T-helper 1 cell (primary cell): Measurements from ENCODE around the gene PLA2G4D.

Experiments used
- DNase-seq, 5 donors: peaks; one replicate each; pipeline ENCODE4 v3.0.0-alpha.2; 2012 to 2020

PLA2G4D gene

GRCh38 chr15:42089942-42090341 is 4.4 kb downstream of the PLA2G4D start:
- no peak for DNase-seq

- no peak for DNase-seq
Measured at GRCh38 chr15:42088801-42089640, 5.3 kb downstream of the PLA2G4D start.

DNA sequence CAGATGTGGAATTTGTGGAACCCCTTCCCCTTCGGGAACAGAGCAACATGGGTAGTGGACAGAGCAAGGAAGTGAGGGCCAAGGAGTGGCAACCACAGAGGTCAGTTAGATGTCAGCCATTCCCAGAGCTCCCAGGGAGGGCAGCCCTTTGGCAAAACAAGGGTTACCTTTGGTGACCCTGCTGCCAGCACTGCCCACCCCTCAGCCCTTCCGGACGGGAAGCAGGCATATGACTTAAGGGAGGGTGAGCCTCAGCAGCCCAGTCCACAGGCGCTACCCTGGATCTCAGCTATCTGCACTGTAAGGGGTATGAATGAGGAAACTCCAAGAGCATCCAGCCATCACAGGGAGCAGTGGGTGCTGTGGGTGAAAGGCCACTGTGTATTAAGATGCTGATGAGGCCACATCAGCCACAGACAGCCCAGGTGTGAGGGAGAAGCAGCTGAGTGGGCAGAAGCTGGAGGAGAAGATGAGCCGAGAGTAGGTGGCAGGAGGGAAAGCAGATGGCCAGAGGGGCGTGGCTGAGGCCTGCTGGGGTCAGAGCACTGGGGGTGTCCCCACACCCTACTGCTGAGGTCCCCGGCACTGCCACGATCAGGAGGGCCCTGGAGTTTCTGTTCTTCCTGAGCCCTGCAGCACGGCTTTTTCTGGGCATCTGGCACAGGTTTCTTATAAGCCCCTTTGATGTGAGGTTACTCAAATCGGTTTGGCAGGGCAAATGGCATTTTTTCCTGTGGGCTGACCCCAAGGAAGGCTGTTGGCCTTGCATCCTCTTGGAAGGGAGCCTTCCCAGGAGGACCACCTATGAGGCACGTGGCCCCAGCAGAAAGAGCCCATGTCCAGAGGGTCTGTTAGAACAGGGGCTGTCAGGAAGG is 6.2 kb downstream of the PLA2G4D start:
- no peak for DNase-seq

DNA sequence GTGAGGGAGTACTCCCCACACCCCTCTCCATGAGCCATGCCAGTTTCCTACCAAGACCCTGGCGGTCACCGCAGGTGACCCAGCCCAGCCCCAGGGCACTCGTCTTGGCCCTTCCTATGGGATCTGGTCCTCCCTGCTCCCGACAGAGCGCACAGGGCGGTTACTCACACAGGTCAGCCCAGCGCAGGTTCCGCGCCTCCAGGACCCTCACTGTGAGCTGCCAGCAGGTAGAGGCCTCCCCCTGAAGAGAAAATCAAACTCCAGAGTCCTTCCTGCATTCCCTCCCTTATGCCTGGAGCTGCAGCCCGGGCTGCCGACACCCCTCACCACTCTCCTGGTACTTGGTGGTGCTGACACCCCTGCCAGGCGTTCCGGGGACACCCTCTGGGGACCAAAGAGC is 6.9 kb downstream of the PLA2G4D start:
- DNase-seq = no peak

- DNase-seq = no peak
Measured at GRCh38 chr15:42085721-42086120, 8.6 kb downstream of the PLA2G4D start.

GRCh38 chr15:42085236-42085605 is 9.1 kb downstream of the PLA2G4D start:
- DNase-seq = no peak

DNA sequence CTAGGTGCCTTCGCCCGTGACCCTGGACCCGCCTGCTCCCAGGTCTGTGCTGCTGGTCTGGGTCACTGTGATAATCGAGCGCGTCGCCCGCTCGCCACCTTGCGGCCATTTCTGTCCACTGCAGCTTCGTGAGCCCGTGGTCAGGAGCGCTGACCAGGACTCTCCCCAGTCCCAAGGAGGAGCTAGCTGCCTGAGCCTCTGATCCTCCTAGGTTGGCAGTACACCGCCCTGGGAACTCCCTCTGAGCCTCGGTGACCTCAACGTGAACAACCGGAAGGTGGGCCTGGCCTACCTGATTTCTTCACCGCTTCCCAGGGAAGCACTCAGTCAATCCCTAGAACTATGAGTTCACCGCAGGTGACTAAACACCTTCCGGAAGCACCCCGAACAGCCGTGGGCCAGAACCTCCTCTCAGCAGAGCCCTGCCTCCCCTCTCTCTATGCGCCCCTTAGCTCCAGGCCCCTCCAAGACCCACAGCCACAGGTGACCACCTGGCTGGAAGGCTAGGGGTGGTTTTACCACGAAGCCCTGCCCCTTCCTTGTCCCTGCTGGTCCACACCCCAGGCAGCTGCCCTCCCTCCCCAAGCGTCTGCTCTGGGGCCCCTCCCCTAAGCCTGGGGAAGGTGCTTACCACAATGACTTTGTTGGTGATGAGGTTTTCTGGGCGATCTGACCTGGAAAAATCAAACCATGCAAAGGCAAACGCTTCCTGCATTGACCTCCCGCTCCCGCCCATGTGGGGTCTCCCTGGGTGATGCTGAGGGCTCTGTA is 9.7 kb downstream of the PLA2G4D start:
- peak in 3 of 5 donors; percentile 23 to 38 (median 36) for DNase-seq

DNA sequence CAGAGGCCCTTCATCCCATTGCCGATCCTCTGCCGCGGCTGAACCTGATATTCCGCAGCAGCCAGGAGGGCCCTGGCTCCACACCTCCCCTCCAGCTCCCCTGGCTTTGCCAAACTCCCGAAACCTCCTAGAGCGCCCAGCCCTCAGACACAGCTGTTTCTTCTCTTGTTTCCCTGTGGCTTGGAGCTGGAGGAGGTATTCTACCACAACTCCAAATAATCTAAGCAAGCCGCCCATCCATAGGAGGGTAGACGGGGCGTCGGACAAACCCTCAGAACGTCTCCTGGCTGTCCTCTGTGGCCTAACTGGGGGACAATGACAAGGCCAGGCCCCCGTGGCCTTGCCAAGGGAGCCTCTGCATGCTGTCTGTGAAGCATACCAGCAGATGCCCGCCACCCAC is 10.4 kb downstream of the PLA2G4D start:
- DNase-seq = no peak

DNA sequence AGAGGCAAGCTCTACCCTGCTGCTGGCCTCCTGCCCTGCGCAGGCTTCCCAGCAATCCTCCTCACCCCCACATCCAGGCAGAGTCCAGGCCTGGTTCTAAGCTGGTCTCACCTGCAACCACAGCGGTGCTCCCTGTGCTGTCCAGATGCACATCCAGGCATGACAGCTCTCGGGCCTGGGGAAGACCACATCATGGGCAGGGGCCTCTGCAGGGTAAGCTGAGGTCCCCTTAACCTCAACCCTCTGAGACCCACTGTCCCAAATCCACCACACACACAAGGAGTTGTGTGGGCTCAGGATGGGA is 10.8 kb downstream of the PLA2G4D start:
- no peak for DNase-seq

DNA sequence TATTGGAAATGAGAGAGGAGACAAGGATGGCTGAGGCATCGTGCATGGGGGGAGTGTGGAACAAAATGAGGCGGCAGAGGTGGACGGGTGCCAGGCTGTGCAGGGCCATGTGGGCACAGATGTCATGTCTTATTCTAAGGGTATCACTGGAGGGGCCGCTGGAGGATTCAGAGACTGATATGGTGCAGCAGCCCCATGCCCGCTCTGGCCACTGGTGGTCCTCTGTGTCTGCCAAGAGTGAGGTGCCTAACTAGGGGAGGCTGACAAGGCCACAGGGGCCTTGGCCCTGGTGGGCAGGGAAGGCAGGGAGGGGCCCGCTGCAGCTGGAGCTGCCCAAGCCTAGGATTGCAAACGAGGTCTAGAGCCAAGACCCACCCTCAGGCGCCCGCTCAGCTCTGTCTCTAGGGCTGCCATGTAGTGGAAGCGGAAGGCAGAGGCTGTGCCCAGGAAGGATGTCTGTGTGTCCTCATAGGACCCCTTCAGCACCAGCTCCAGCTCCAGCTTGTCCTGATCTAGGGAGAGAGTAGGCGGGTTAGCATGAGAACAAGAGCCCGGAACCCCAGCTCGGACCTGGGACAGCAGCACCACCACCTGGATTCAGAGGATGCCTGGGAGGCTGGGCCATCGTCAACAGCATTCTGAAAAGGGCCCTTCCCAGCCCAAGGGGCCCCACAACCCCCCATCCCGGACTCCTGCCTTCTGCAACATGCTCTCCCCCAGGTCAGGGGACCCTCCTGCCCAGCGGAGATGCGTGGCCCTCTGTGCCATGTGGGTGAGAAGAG is 11.3 kb downstream of the PLA2G4D start:
- no peak for DNase-seq

- no peak for DNase-seq
Measured at GRCh38 chr15:42082141-42082540, 12.2 kb downstream of the PLA2G4D start.

- DNase-seq = no peak
Measured at GRCh38 chr15:42080919-42081830, 13.2 kb downstream of the PLA2G4D start.

GRCh38 chr15:42080186-42080918 is 14.0 kb downstream of the PLA2G4D start:
- no peak for DNase-seq

DNA sequence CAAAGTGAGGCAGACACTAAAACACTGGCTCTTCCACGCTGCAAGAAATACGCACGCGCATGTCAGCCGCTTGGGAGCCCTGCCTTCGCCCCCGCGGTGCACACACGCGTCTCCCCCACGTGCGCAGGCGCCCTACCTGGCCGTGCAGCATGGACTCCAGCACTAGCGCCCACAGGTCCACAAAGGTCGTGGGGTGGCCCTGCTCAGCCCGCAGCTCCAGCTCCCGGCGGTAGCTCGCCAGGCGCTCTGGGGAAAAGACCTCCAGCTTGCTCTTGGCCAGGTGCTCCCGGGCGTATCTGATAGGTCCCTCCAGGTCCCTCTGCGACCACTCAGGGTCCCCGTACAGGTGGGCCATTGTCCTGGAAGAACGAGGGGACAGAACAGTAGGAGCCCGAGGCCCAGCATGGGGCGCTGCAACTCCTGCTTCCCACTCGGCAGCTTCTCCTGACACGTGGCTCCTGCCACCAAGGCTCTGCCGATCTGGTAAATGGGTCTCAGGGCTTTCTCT is 14.9 kb downstream of the PLA2G4D start:
- no peak for DNase-seq

DNA sequence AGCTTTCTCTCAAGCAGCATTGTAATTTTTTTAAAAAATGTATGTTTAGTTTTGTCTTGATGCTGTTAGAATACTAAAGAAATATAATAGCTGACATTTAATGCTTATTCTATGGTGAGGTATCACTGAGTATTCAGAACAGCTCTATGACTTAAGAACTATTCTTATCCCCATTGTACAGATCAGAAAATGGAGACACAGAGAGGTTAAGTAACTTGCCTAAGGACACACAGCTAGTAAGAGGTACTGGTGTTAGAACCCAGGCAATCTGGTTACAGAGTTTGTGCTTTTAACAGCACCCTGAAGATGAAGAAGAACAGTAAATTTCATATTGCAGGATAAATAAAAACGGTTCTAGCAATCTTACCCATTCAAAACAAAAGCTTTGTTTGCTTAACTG is 15.5 kb downstream of the PLA2G4D start:
- no peak for DNase-seq

- DNase-seq = no peak
Measured at GRCh38 chr15:42077689-42078088, 16.7 kb downstream of the PLA2G4D start.

DNA sequence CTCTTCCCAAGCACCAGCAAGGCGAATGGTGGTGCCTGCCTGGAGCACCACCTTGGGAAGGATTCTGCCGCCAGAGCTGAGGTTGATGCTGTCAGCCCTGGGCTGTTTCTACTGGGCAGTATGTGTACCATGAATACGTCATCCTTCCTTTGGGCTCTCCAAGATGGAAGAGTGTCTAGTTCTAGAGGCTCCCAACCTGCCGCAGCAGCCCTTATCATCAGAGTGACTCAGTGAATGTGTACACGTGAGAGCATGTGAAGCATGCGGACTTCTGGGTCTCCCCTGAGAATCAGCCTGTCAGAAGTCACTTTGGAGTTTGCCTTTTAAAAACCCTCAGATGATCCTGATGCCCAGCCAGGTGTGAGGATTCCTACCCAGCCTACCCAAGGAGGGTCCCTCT is 20.9 kb downstream of the PLA2G4D start:
- DNase-seq = no peak

- DNase-seq = no peak
Measured at GRCh38 chr15:42072141-42072685, 22.1 kb downstream of the PLA2G4D start.

- no peak for DNase-seq
Measured at GRCh38 chr15:42071717-42072116, 22.6 kb downstream of the PLA2G4D start.

DNA sequence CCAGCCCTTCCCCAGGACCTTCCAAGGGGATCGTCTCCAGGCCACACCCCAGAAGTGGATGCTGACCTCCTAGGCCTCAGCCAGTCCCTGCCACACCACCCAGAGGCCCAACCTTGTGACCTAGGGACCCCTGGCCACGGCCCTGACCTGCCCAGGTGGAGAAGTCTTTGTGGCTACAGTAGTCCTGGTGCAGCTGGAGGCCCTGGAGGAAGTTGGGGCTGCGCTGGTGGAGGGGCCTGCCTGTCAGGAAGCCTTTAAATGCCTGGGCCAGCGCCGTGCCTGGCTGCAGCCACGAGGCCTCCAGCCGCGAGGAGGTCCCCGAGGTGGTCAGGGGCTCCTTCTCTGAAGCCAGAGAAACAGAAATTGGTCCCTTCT is 23.4 kb downstream of the PLA2G4D start:
- DNase-seq = no peak
